Liver (tissue), 9 donors: ENCODE data around the gene MYO7A. TPM values are rescaled to one million over a fixed set of nuclear protein-coding genes. Genes with fewer than 3 reads are reported as not detected.
A peak's percentile ranks its signal among the peaks of the same experiment; 100 is the strongest.

Experiments used
- DNase-seq: peaks from one replicate; pipeline ENCODE4 v3.0.0-alpha.2; 2017; ENCODE audit warnings: low spot score
- H3K27ac ChIP-seq, 2 donors: one replicate each; pipeline ENCODE4 v1.7.0; 2013; ENCODE audit warnings: inconsistent platforms in 2 of 2, low read length in 2 of 2, control low read depth in 1 of 2, low read depth in 1 of 2, mild to moderate bottlenecking in 1 of 2
- H3K27me3 ChIP-seq, 4 donors: one replicate each; pipeline versions ENCODE4 v1.6.1 to v1.7.0; 2013; ENCODE audit warnings: low read length in 3 of 4, inconsistent platforms in 1 of 4, mild to moderate bottlenecking in 1 of 4, moderate library complexity in 1 of 4; ENCODE audit not compliant: control insufficient read depth in 4 of 4, insufficient read depth in 4 of 4
- H3K36me3 ChIP-seq, 4 donors: one replicate each; pipeline versions ENCODE4 v1.6.1 to v1.7.0; 2013; ENCODE audit warnings: low read length in 3 of 4, mild to moderate bottlenecking in 3 of 4, low read depth in 1 of 4, moderate library complexity in 1 of 4; ENCODE audit not compliant: control insufficient read depth in 4 of 4, insufficient read depth in 3 of 4
- H3K4me1 ChIP-seq, 4 donors: one replicate each; pipeline versions ENCODE4 v1.6.1 to v1.7.0; 2013; ENCODE audit warnings: low read length in 3 of 4, mild to moderate bottlenecking in 3 of 4, moderate library complexity in 1 of 4; ENCODE audit not compliant: control insufficient read depth in 4 of 4, insufficient read depth in 4 of 4
- H3K4me3 ChIP-seq, 3 donors: one replicate each; pipeline versions ENCODE4 v1.6.1 to v1.7.0; 2013; ENCODE audit warnings: low read length in 3 of 3, control low read depth in 1 of 3, low read depth in 1 of 3, mild to moderate bottlenecking in 1 of 3
- H3K9ac ChIP-seq, 2 donors: one replicate each; pipeline ENCODE4 v1.7.0; 2013; ENCODE audit warnings: low read length in 2 of 2, mild to moderate bottlenecking in 2 of 2, moderate library complexity in 2 of 2, control low read depth in 1 of 2, low read depth in 1 of 2
- H3K9me3 ChIP-seq, 4 donors: one replicate each; pipeline versions ENCODE4 v1.6.1 to v1.7.0; 2013; ENCODE audit warnings: low read length in 3 of 4; ENCODE audit not compliant: control insufficient read depth in 4 of 4
- ATF3 ChIP-seq: IDR thresholded peaks from 2 replicates; pipeline ENCODE4 v1.6.1; 2016; ENCODE audit warnings: antibody characterized with exemption
- CTCF ChIP-seq: fragments of 150-350 bp; IDR thresholded peaks from 2 replicates; pipeline ENCODE4 v1.5.1; 2017; ENCODE audit warnings: improper control_type of control experiment, low read depth, low read length; ENCODE audit not compliant: missing input control
- EGR1 ChIP-seq, 2 donors: IDR thresholded peaks; 2 replicates each; pipeline ENCODE4 v1.6.1; 2016 to 2018; ENCODE audit warnings: antibody characterized with exemption in 2 of 2, low read depth in 2 of 2
- FOXA1 ChIP-seq: IDR thresholded peaks from 2 replicates; pipeline ENCODE4 v1.6.1; 2016; ENCODE audit warnings: antibody characterized with exemption
- FOXA2 ChIP-seq: IDR thresholded peaks from 2 replicates; pipeline ENCODE4 v1.6.1; 2016; ENCODE audit warnings: antibody characterized with exemption
- GABPA ChIP-seq, 2 donors: IDR thresholded peaks in 1 of 2; conservative IDR thresholded peaks in 1 of 2; 2 replicates each; pipeline ENCODE4 v1.6.1; 2016; ENCODE audit warnings: antibody characterized with exemption in 2 of 2, mild to moderate bottlenecking in 1 of 2, moderate library complexity in 1 of 2
- HNF4A ChIP-seq, 2 donors: conservative IDR thresholded peaks; 2 replicates each; pipeline ENCODE4 v1.6.1; 2016; ENCODE audit warnings: antibody characterized with exemption in 2 of 2, mild to moderate bottlenecking in 2 of 2
- HNF4G ChIP-seq: IDR thresholded peaks from 2 replicates; pipeline ENCODE4 v1.6.1; 2016; ENCODE audit warnings: antibody characterized with exemption
- MAX ChIP-seq: IDR thresholded peaks from 2 replicates; pipeline ENCODE4 v1.6.1; 2016; ENCODE audit warnings: antibody characterized with exemption
- RAD21 ChIP-seq, 2 donors: IDR thresholded peaks; 2 replicates each; pipeline ENCODE4 v1.6.1; 2016; ENCODE audit warnings: antibody characterized with exemption in 2 of 2, mild to moderate bottlenecking in 2 of 2
- REST ChIP-seq: IDR thresholded peaks from 2 replicates; pipeline ENCODE4 v1.6.1; 2016; ENCODE audit warnings: antibody characterized with exemption, mild to moderate bottlenecking
- RXRA ChIP-seq, 2 donors: IDR thresholded peaks; 2 replicates each; pipeline ENCODE4 v1.6.1; 2017 to 2018; ENCODE audit warnings: antibody characterized with exemption in 2 of 2, mild to moderate bottlenecking in 1 of 2
- SP1 ChIP-seq: IDR thresholded peaks from 2 replicates; pipeline ENCODE4 v1.6.1; 2018; ENCODE audit warnings: antibody characterized with exemption, mild to moderate bottlenecking
- YY1 ChIP-seq: IDR thresholded peaks from 2 replicates; pipeline ENCODE4 v1.6.1; 2016; ENCODE audit warnings: antibody characterized with exemption, mild to moderate bottlenecking
- ZBTB33 ChIP-seq: IDR thresholded peaks from 2 replicates; pipeline ENCODE4 v1.6.1; 2016; ENCODE audit warnings: antibody characterized with exemption
- WGBS: extraction: QIAGEN DNeasy Blood & Tissue Kit; methylation state at CpG from one replicate; pipeline ENCODE4 v1.1.7; 2013; 5-methylcytosine and 5-hydroxymethylcytosine counted together
- polyA plus RNA-seq, 2 donors: library from polyadenylated mRNA; stranded (reverse) in 1 of 2; unstranded in 1 of 2; fragments of 200-250 nt in 1 of 2; fragments of >200 nt in 1 of 2; fragmentation: Nextera tagmentation in 1 of 2; extraction: Ambion mirVana in 1 of 2; gene quantifications; one replicate each; pipeline versions ENCODE4 v1.2.1 to v1.2.3, GENCODE V29; 2013 to 2015
- total RNA-seq, 2 donors: library from RNA; depleted of rRNA; stranded (reverse); fragments of >200 nt; gene quantifications; one replicate each; pipeline ENCODE4 v1.2.3, GENCODE V29; 2014
- donor health status: healthy.
- donor health status: healthy.
- donor health status: healthy.
- donor health status: healthy.
- donor health status: healthy.

MYO7A gene
- total and polyA plus RNA-seq, 4 donors, result 7.3 to 33.6 (median 11.3) TPM

- Histone ChIP-seq H3K36me3 (no peaks in the 10 kb centered on the region), H3K27me3 (no peaks in the 10 kb centered on the region), H3K9ac (no peak overlapping the region), H3K4me3 (no peak overlapping the region), H3K27ac (peak overlapping the region in 1 of 2 donors; percentile 80), H3K9me3 (no peaks in the 10 kb centered on the region), H3K4me1 (peaks cover 0 to 13% (median 5%) of the 10 kb centered on the region in 4 donors)
- no peak for DNase-seq
- WGBS, result 95% methylated on average over 7 of the region's 7 CpGs
- TF ChIP-seq ATF3 (no peak), GABPA (IDR thresholded peaks at IDR 0.05 in 1 of 2, conservative IDR thresholded peaks at IDR 0.05 in 1 of 2) (no peak), FOXA2 (no peak), ZBTB33 (no peak), HNF4G (no peak), CTCF (no peak), SP1 (no peak), EGR1 (IDR thresholded peaks at IDR 0.05; ENCODE audit: low read depth in 2 of 2) (no peak), RXRA (IDR thresholded peaks at IDR 0.05) (no peak), REST (no peak), YY1 (no peak), MAX (no peak), FOXA1 (no peak), HNF4A (conservative IDR thresholded peaks at IDR 0.05) (no peak)
Measured at GRCh38 chr11:77244277-77245027, 116.4 kb downstream of the MYO7A start.

GRCh38 chr11:77249427-77249826, 121.4 kb downstream of the MYO7A start:
- Histone ChIP-seq H3K9ac (peak overlapping the region in 1 of 2 donors; percentile 34), H3K4me3 (no peak overlapping the region), H3K9me3 (no peaks in the 10 kb centered on the region), H3K27ac (peak overlapping the region; percentile 20 to 65), H3K36me3 (no peaks in the 10 kb centered on the region), H3K4me1 (peaks cover 4 to 21% (median 7%) of the 10 kb centered on the region in 4 donors), H3K27me3 (no peaks in the 10 kb centered on the region)
- 77% methylated on average over 3 of the region's 3 CpGs for WGBS
- DNase-seq, result no peak
- TF ChIP-seq RAD21 (IDR thresholded peaks at IDR 0.05) (no peak), FOXA2 (peak; percentile 45), SP1 (no peak), REST (no peak), HNF4A (conservative IDR thresholded peaks at IDR 0.05) (peak; percentile 19 to 62), ATF3 (no peak), RXRA (IDR thresholded peaks at IDR 0.05) (peak in 1 of 2 donors; percentile 63), CTCF (no peak), GABPA (IDR thresholded peaks at IDR 0.05 in 1 of 2, conservative IDR thresholded peaks at IDR 0.05 in 1 of 2) (no peak), YY1 (peak; percentile 15)
